ENCODE measurements around the gene BCL2A1.
"Not testable (repeated sequence)": the region's sequence is repeated elsewhere in the genome, so short reads cannot be mapped to it uniquely, and the experiment has no call there.

BCL2A1 gene

DNA sequence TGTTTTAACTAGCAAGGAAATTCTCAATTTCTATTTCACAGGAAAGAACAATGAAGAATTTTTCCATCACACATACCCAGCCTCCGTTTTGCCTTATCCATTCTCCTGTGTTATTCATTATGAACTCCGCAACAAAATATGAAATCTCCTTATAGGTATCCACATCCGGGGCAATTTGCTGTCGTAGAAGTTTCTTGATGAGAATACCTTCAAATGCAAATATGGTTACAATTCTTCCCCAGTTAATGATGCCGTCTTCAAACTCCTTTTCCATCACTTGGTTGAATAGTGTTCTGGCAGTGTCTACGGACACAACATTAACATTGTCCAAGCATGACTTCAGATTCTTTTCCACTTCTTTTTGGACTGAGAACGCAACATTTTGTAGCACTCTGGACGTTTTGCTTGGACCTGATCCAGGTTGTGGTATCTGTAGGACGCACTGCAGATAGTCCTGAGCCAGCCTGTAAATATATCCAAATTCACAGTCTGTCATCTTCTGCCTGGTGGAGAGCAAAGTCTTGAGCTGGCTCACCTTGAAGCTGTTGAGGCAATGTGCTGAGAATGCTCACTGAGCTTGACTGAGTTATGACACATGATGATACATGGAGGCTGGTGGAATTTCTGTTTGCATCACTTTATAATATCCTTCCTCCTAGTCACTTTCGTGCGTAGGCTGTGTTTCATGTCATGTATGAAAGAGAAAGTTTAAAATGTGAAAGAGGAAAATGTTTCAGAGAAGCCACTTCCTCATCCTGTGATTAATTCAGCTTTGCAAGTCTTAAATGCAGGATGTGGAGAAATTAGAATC is at the start of gene BCL2A1:
Gene BCL2A1 (minus strand): TSS at position 573 of the 811 bp plus-strand sequence. CDS start 77 bp downstream, at position 496.
- DNase-seq (ENCODE audit: extremely low read depth in 1 of 2, low read depth in 1 of 2): peak in 1 of 2 donors; percentile 53

DNA sequence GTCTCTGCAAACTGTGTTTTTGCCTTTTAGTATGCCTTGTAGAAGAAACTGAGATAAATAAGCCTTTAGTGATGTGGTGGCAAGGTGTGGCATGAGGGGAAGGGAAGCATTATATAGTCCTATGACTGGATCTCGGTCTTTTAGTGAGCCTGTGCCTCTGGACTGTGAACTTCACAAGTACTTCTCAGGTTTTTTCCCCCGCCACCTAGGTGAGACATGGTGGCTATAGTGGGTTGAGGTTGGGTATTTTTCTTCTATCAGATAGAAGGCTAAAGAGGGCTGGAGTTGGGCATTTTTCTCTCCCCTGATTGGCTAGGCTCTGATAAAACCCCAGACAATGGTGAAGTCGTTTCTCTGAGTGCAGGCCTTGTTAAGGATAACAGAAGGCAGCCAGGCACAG is 49.7 kb upstream of the BCL2A1 start:
- no peak for DNase-seq (ENCODE audit: extremely low read depth in 1 of 2, low read depth in 1 of 2)

DNA sequence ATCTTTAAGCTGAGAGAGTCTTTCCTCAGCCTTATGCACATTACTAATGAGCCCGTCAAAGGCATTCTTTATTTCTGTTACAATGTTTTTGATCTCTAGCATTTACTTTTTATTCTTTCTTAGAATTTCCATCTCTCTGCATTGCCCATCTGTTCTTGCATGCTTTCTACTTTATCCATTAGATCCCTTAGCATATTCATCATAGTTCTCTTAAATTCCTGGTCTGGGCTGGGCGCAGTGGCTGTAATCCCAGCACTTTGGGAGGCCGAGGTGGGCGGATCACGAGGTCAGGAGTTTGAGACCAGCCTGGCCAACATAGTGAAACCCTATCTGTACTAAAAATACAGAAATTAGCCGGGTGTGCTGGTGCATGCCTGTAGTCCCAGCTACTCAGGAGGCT is 49.2 kb upstream of the BCL2A1 start:
- not testable (repeated sequence) for DNase-seq (ENCODE audit: extremely low read depth in 1 of 2, low read depth in 1 of 2)

DNA sequence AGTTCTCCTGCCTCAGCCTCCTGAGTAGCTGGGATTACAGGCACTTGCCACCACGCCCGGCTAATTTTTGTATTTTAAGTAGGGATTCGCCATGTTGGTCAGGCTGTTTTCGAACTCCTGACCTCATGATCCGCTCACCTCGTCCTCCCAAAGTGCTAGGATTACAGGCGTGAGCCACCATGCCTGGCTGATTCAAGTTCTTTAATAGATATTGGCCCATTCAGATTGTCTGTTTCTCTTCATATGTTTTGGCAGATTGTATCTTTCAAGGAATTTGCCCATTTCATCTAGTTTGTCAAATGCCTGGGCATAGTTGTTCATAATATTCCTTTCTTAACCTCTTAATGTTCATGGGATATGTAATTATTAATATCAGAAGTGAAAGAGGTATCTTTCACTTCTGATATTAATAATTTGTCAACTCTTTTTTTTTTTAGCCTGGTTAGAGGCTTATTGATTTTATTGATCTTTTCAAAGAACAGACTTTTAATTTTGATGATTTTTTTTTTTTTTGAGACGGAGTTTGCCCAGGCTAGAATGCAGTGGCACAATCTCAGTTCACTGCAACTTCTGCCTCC is 48.3 kb upstream of the BCL2A1 start:
- no peak for DNase-seq (ENCODE audit: extremely low read depth in 1 of 2, low read depth in 1 of 2)

DNA sequence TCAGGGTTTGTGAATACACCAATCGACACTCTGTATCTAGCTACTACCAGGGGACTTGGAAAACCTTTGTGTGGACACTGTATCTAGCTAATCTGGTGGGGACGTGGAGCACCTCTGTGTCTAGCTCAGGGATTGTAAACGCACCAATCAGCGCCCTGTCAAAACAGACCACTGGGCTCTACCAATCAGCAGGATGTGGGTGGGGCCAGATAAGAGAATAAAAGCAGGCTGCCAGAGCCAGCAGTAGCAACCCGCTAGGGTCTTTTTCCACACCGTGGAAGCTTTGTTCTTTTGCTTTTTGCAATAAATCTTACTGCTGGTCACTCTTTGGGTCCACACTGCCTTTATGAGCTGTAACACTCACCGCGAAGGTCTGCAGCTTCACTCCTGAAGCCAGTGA is 46.1 kb upstream of the BCL2A1 start:
- not testable (repeated sequence) for DNase-seq (ENCODE audit: extremely low read depth in 1 of 2, low read depth in 1 of 2)

DNA sequence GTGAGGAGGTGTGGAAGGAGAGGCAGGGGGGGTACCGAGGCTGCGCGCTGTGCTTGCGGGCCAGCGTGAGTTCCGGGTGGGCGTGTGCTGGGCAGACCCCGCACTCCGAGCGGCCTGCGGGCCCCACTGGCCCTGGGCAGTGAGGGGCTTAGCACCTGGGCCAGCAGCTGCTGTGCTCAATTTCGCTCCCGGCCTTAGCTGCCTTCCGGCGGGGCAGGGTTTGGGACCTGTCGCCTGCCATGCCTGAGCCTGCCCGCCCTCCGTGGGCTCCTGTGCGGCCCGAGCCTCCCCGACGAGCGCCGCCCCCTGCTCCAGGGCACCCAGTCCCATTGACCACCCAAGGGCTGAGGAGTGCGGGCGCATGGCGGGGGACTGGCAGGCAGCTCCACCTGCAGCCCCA is 45.5 kb upstream of the BCL2A1 start:
- not testable (repeated sequence) for DNase-seq (ENCODE audit: extremely low read depth in 1 of 2, low read depth in 1 of 2)

DNA sequence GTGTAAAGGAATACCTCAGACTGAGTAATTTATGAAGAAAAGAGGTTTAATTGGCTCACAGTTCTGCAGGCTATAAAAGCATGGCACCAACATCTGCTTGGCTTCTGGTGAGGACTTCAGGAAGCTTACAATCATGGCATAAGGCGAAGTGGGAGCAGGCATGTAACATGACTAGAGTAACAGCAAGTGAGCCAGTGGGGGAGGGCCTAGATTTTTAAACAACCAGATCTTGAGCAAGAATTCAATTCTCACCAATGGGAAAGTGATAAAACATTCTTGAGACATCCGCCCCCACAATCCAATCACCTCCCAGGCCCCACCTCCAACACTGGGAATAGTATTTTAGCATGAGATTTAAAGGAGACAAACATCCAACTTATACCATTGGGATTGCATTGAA is 44.2 kb upstream of the BCL2A1 start:
- no peak for DNase-seq (ENCODE audit: extremely low read depth in 1 of 2, low read depth in 1 of 2)

DNA sequence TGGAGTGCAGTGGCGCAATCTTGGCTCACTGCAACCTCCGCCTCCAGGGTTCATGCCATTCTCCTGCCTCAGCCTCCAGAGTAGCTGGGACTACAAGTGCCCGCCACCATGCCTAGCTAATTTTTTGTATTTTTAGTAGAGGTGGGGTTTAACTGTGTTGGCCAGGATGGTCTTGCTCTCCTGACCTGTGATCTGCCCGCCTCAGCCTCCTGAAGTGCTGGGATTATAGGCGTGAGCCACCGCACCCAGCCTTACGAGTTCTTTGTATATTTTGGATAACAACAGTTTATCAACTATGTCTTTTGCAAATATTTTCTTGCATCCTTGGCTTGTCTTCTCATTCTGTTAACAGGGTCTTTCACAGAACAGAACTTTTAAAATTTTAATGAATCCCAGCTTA is 43.2 kb upstream of the BCL2A1 start:
- not testable (repeated sequence) for DNase-seq (ENCODE audit: extremely low read depth in 1 of 2, low read depth in 1 of 2)

DNA sequence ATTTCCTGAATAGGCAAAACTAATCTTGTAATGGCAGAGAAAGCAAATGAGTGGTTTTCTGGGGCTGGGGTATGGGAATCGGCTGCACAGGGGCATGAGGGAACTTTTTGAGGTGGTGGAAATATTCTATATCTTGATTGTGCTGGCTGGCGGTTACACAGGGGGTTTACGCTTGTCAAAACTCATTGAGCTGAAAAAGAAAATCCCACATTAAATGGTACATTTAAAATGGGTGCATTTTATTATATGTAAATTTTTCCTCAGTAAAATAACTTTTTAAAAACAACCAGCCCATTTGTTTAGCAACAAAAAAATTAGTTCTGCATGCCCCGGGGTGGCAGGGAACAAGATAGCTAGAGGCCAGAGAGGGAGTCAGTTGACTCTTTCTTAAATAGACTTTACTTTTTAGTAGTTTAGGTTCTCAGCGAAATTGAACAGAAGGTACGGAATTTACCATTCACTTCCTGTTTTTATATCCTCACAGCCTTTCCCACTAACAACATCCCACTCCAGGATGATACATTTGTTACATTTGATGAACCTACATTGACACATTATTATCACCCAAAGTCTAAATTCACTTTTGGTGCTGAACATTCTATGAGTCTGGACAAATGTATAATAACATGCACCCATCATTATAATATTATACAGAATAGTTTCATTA is 41.2 kb upstream of the BCL2A1 start:
- no peak for DNase-seq (ENCODE audit: extremely low read depth in 1 of 2, low read depth in 1 of 2)

DNA sequence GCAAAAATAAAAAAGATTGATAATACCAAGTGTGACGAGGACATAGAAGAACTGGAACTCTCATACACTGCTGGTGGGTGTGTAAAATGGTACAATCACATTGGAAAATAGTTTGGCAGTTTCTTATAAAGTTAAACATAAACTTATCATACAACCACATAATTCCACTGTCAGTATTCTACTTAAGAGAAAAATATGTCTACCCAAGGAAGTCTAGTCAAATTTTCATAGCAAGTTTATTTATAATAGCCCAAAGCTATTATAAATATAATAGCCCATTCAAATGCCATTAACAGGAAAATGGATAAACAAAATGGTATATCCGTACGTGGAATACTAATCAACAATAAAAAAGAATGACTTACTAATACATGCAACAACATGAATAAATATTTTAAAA is 40.6 kb upstream of the BCL2A1 start:
- no peak for DNase-seq (ENCODE audit: extremely low read depth in 1 of 2, low read depth in 1 of 2)

DNA sequence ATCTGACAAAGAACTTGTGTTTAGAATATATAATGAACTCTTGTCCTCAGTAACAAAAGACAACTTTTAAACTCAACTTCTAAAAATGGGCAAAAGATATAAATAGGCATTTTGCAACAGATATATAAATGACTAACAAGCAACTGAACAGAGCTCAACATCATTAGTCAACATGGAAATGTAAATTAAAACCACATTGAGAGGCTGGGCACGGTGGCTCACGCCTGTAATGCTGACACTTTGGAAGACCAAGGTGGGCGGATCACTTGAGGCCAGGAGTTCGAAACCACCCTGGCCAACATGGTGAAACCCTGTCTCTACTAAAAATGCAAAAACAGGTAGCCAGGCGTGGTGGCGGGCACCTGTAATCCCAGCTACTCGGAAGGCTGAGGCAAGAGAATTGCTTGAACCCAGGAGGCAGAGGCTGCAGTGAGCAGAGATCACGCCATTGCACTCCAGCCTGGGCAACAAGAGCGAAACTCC is 40.1 kb upstream of the BCL2A1 start:
- DNase-seq (ENCODE audit: extremely low read depth in 1 of 2, low read depth in 1 of 2): peak in 1 of 2 donors; percentile 34

DNA sequence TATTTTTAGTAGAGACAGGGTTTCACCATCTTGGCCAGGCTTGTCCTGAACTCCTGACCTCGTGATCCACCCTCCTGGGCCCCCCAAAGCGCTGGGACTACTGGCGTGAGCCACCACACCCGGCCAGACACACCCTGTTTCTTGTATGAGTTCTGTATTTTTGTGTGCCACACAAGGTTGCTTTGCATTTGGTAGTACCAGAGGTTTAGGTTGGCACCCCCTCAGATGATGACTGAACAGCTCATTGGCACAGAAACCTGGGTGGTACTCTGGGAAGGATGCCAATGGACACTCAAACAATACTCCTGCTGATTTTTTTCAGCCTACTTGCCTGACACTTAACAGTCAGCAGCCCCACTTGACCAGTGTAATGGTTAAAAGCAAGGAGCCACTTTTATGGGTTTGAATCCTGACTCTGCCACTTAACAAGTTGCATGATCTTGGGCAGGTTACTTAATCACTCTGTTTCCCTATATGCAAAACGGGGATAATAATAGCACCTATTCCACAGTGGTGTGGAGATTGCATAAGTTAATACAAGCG is 39.2 kb upstream of the BCL2A1 start:
- DNase-seq (ENCODE audit: extremely low read depth in 1 of 2, low read depth in 1 of 2): no peak

DNA sequence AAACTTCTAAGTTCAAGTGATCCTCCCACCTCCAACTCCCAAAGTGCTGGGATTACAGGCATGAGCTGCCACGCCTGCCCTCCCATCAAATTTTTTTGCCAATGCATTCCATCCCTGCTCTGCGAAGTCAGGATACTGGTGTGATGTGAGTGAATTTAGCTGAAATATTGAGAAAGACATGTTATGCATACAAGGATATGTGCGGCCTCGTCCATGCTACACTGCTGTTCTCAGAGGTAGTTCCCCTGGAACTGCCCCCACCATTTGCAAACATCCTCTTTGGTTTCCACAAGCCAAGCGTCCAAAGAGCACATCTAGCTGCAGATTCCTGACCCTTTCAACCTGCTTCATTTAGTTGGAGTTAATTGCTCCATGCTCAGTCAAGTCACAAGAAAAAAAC is 36.5 kb upstream of the BCL2A1 start:
- no peak for DNase-seq (ENCODE audit: extremely low read depth in 1 of 2, low read depth in 1 of 2)

DNA sequence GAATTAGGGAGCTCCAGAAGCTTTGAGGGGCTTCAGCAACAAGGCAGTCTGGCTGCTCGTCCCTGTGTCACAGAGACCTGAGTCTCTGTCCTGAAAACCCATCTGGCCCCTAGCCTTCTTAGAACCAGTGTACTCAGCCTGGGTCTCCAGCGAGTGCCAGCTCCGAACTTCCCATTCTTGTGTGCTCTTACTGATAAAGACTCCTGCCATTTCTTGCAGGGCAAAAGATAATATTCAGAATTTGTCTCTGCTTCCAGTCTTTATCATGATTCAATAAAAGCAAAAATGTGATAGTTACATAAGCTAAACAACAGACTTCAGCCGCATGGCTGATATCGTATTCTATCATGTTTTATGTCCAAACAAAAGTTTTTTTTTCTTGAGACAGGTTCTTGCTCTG is 36.0 kb upstream of the BCL2A1 start:
- no peak for DNase-seq (ENCODE audit: extremely low read depth in 1 of 2, low read depth in 1 of 2)

DNA sequence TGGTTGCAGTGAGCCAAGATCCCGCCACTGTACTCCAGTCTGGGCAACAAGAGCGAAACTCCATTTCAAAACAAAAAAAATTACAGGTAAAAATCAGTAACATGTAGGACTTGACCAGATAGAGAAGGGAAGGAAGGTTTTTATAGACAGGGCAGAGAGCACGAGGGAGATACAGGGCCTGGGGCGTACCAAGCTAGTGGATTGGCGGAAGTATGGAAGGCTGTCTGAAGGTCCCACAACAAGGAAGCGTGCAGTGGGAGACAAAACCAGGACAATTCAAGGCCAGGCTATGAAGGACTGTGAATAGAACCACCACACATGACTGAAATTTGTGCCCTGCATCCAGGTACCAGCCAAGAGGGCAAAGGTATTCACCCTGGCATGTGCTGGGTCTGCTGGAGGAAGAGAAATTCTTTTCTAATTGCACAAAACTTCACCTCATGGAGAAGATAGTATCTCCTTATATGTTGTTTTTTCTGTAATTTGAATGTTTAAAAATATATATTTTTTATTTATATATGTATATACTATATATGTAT is 33.0 kb upstream of the BCL2A1 start:
- no peak for DNase-seq (ENCODE audit: extremely low read depth in 1 of 2, low read depth in 1 of 2)

DNA sequence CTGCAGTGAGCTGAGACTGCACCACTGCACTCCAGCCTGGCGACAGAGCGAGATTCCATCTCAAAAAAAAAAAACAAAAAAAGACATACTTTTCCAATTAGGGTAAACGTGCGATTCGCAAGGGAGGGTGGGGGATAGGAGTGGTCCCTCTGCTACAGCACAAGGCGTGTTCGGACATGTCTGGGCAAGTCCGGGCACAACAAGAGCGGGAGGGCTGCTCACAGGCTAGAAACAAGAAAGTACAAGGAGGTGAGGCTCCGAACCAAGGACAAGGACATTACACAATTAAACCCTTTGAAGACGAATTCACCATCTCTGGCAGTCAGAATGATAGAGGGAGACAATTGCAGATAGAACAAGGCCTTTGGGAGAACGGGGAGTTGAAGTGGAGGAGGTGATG is 32.2 kb upstream of the BCL2A1 start:
- no peak for DNase-seq (ENCODE audit: extremely low read depth in 1 of 2, low read depth in 1 of 2)

DNA sequence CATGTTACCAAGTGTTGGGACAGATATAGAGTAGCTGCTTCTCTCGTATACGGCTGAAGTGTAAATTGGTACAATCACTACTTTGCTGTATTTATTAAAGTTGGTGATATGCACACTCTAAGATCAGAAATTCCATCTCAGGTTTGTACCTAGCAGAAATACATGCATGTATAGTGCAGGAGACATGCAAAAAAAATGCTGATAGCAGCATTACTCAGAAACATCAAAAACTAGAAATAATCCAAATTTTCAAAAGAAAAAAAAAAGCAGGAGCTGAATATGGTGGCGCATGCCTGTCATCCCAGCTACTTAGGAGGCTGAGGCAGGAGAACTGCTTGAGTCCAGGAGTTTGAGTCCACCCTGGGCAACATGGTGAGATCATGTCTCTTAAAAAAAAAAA is 31.3 kb upstream of the BCL2A1 start:
- DNase-seq (ENCODE audit: extremely low read depth in 1 of 2, low read depth in 1 of 2): no peak

DNA sequence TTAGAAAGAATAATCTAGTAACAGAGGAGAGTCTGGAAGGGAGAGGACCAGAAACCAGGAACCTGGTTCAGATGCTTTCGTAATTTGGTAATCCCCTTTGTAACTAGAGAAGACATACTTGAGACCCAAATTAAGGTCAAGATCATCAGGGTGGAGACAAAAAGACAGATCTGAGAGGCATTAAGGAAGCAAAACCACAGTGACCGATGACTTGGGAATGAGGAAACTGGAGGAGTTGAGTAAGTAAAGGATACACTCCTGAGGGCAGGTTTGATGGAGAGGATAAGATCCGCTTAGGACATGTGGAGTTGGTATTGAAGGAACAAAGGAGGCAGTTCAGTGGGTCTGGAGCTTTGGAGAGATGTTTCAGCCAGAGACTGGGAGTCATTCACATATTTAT is 23.6 kb upstream of the BCL2A1 start:
- no peak for DNase-seq (ENCODE audit: extremely low read depth in 1 of 2, low read depth in 1 of 2)

DNA sequence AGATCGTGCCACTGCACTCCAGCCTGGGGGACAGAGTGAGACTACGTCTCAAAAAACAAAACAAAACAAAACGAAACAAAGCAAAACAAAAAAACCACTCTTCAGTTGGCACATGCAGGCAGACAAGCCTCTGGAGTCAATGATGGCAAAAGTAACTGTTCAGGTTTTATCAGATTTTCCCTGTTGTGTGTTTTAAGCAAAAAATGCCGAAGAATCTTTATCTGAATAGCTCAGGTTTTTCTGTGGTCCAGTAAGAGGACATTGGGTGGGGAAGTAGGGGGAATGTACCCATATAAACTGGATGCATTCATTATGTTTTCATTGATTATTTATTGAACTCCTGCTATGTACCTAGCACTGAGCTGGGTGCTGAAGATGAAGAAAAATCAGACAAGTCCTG is 20.8 kb upstream of the BCL2A1 start:
- DNase-seq (ENCODE audit: extremely low read depth in 1 of 2, low read depth in 1 of 2): no peak

DNA sequence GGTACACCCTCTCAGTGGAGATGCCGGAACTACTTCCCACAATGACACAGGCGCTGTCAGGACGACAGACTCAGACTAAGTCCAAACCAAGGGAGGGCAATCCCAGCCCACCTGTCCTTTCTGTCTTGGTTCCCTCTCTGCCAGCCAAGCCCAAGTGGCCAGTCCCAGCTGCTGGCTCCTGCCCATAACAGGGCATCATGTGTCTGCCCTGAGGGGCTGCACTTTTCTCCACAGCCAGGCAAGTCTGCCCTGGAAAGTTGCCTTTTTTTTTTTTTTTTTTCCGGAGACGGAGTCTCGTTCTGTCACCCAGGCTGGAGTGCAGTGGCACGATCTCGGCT is 20.0 kb upstream of the BCL2A1 start:
- DNase-seq (ENCODE audit: extremely low read depth in 1 of 2, low read depth in 1 of 2): no peak

DNA sequence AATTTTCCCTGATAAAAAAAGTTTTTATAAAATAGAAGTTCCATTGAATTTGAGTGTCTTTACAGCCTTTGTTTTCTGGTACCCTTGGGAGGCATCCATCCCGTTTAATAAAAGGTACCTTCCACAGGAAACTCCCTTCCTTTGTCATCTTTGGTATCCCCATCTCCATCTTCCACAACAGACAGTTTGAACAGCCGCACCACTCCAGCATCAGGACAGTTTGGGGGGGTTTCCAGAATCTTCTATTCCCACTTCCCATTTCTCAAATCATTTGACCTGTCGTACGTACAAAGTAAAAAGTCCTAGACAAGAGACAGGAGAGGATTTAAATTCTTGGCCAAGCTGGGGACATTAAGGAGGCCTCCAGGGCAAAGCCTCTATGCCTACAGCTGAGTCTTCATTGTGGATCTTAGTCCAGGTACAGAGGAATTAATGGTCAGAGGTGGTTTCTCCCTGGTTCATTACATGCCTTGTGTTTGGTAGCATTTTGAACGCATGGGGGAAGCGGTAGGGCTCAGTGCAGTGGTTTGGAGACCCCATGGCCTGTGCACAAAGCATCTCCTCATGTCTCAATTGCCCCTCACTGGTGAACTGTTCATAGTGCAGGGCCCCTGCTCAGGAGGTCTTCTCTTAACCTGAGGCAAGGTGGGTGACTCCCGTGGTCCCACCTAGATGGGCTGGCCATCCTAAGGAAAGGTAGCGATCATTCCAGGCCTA is 19.4 kb upstream of the BCL2A1 start:
- no peak for DNase-seq (ENCODE audit: extremely low read depth in 1 of 2, low read depth in 1 of 2)
